Glomerular endothelial cell (primary cell): ENCODE data around the gene IGFBP4. TPM values are rescaled to one million over a fixed set of nuclear protein-coding genes. Genes with fewer than 3 reads are reported as not detected.
"Not testable (repeated sequence)": the region's sequence is repeated elsewhere in the genome, so short reads cannot be mapped to it uniquely, and the experiment has no call there.

ENCODE experiments used
- DNase-seq: peaks from one replicate; pipeline ENCODE4 v3.0.0-alpha.2; 2011; ENCODE audit warnings: low read depth, low spot score; ENCODE audit errors: extremely low read depth
- total RNA-seq: library from RNA; depleted of rRNA; stranded (reverse); fragments of >200 nt; gene quantifications from 2 replicates; pipeline ENCODE4 v1.2.3, GENCODE V29; 2015

The IGFBP4 gene
- total RNA-seq = 207 and 577 TPM in 2 replicates

DNA sequence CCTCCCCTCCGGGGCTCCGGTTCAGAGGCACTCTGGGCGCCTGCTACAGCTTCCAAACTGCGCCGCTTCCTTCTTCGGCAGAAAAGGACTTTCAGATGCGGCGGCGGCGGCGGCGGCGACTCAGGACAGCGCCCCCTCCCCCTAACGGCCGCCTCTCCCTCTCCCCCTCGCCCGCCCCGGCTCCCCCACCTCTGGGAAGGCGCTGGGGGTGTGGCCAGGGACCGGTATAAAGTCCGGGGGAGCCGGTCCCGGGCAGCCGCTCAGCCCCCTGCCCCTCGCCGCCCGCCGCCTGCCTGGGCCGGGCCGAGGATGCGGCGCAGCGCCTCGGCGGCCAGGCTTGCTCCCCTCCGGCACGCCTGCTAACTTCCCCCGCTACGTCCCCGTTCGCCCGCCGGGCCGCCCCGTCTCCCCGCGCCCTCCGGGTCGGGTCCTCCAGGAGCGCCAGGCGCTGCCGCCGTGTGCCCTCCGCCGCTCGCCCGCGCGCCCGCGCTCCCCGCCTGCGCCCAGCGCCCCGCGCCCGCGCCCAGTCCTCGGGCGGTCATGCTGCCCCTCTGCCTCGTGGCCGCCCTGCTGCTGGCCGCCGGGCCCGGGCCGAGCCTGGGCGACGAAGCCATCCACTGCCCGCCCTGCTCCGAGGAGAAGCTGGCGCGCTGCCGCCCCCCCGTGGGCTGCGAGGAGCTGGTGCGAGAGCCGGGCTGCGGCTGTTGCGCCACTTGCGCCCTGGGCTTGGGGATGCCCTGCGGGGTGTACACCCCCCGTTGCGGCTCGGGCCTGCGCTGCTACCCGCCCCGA is at the start of gene IGFBP4:
Gene IGFBP4 (plus strand): TSS at position 255 of the 792 bp plus-strand sequence. CDS start 286 bp downstream, at position 541.
- DNase-seq = no peak

DNA sequence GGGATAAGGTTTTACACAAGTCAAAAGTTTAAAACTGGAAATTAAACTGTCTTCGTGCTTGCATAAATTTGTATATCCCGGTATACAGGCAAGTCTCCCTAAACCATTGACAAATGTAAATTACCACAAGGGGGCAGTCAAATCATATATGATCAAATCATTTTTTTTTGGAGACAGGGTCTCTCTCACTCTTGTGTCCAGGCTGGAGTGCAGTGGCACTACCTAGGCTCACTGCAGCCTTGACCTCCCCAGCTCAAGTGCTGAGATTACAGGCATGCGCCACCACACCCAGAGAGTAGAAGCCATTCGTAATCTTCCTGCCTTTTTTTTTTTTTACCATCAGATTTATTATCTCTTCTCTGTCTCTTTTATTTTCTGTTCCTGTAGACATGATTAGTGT is 44.1 kb upstream of the IGFBP4 start:
- DNase-seq = no peak

DNA sequence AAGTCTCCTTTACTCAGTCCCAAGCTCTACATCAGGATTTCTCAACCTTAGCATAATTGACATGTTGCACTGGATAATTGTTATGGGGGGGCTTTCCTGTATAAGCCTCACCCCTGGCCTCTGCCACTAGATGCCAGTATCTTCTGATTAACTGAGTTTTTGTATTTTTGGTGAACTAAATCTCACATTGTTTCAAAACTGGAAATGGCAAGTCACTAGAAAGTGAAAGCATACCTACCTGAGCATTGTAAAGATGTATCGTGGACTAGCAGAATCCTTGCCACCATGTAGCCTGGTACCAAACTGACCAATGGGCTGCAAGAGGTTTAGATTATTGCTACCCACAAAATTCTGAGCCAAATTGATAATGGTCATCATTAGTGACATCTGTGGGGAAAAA is 40.6 kb upstream of the IGFBP4 start:
- DNase-seq = no peak

DNA sequence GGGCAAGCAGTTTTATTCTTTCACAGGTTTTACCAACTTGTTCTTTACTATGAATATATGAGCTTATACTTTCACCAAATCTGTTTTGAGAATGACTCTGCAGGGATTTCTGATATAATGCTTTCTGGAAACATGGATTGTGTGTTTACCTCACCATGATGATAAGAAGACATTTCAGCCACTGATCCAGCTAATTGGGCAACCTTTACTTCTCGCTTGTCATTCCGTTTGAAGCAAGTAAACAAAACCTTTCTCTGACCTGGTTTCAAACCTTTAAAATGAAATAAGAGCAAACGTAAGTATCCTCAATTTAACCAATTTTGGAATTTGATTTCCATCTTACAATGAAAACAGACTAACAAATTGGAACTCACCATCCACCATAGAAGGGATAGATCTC is 39.2 kb upstream of the IGFBP4 start:
- DNase-seq = no peak

DNA sequence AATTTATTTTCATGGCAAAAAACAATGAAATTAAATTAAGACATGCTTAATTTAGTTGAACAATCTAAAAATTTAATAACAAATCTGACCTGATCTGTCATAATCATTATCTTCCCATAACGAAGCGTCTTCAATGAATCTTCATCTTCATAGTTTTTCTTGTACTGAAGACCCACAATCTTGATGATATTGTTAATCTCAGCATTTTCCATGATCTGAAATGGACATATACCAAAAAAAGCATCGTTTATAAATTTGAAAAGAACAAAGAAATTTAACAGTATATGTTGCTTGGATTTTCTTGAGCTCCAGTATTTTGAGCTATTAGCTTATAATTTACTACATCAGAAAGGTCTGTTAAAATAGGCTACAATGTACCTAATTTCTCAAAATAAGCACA is 35.8 kb upstream of the IGFBP4 start:
- no peak for DNase-seq

DNA sequence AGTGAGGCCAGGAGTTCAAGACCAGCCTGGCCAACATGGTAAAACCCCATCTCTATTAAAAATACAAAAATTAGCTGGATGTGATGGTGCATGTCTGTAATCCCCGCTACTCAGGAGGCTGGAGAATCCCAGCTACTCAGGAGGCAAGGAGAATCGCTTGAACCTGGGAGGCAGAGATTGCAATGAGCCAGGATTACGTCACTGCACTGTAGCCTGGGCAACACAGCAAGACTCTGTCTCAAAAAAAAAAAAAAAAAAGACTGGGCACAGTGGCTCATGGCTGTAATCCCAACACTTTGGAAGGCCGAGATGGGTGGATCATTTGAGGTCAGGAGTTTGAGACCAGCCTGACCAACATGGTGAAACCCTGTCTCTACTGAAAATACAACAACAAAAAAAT is 33.7 kb upstream of the IGFBP4 start:
- not testable (repeated sequence) for DNase-seq

DNA sequence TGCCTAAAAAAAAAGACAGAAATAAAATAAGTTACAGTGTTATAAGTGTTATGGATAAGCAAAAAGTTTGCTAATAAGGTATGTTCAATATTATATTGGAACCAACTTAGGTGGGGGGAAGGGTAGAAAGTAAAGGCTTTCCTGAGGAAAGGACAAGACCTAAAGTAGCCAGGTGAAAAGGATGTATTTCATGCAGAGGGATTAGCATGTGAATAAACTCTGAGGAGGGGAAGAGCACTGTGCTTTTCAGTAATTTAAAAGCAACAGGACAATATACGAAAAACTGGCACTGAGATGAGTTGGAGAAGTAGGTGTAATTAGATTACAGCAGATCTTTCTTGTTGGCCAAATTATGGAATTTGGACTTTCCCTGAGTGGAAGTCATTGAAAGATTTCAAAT is 33.2 kb upstream of the IGFBP4 start:
- DNase-seq = no peak

DNA sequence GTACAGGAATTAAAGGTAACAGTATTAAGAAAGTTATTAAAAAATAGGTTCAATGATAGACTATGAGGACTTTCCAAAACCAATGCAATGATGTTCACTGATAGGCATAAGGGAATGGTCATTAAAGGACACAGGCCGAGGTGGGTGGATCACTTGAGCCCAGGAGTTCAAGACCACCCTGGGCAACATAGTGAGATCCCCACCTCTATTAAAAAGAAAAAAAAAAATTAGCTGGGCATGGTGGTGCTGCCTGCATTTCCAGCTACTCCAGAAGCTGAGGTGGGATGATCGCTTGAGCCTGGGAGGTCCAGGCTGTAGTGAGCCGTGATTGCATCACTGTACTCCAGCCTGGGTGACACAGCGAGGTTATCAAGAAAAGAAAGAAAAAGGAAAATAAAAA is 31.4 kb upstream of the IGFBP4 start:
- no peak for DNase-seq

DNA sequence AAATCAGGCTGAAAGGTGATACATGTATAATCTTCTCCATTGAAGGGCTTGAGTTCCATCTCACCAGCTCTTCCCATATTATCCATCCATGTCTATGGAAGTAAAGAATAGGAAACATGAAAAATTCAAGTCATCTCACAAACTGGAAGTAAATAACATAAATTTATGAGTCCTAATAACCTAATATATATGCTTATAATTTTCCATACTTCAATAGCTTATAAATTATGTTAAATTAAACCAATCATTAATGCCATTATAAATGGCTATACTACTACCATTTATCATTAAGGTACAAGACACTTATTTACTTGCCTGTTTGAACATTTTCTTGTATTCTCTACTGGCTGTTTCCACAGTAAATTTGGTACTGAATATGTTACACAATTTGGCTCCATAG is 30.4 kb upstream of the IGFBP4 start:
- DNase-seq = no peak

DNA sequence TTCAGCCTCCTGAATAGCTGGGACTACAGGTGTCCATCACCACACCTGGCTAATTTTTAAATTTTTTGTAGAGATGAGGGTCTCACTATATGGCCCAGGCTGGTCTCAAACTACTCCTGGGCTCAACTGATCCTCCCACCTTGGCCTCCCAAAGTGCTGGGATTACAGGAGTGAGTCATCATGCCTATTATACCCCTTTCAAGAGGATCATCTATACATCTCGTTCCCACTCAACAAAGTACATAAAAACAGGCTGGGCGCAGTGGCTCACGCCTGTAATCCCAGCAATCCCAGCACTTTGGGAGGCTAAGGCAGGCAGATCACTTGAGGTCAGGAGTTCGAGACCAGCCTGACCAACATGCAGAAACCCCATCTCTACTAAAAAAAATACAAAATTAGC is 28.9 kb upstream of the IGFBP4 start:
- DNase-seq = not testable (repeated sequence)

DNA sequence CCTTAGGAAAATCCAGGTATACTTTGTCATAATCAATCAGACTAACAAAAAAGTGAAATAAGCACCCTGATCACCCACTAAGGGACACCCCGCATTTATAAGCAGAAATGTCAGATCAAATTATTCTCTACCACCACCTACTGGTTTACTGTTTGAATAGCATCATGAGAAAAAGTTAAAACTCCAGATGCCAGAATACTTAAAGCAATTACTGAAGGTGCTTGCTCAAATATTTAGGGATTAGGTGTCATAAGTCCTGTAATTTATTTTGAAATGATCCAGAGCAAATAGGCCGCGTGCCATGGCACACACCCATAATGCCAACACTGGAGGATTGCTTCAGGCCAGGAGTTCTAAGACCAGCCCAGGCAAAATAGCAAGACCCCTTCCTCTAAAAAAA is 27.9 kb upstream of the IGFBP4 start:
- no peak for DNase-seq

DNA sequence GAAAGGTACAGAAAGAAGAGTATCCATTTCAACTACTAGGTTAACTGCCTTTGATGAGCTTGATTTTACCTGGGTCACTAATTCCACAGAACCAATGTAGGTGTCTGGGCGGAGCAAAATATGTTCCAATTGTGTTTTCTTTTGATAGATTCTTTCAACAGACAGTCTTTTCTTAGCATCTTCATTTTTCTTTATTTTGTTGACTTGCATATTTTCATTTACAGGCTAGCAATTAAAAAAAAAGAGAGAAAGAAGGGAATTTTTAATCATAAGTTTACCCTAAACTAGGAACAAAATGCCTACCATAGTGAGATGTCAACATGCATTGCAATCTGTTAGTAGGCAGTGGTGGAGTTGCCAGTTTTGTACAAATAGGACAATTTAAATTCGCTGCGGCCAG is 26.6 kb upstream of the IGFBP4 start:
- DNase-seq = no peak

DNA sequence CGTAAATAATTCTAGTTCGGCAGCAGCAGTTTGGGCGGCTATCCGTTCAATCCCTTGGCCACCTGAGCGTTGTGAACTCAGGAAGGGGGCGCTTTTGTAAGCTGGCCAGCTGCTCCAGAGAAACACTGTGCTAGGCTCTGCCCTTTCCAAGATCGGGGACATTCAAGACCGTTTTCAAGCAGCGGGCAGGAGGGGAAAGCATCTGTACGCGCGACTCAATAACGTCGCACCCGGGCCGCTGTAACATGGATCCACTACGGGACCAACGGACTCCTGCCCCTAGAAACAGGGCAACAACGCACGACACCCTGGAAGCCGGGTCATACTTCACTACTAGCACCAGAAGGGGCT is 26.0 kb upstream of the IGFBP4 start:
- no peak for DNase-seq

DNA sequence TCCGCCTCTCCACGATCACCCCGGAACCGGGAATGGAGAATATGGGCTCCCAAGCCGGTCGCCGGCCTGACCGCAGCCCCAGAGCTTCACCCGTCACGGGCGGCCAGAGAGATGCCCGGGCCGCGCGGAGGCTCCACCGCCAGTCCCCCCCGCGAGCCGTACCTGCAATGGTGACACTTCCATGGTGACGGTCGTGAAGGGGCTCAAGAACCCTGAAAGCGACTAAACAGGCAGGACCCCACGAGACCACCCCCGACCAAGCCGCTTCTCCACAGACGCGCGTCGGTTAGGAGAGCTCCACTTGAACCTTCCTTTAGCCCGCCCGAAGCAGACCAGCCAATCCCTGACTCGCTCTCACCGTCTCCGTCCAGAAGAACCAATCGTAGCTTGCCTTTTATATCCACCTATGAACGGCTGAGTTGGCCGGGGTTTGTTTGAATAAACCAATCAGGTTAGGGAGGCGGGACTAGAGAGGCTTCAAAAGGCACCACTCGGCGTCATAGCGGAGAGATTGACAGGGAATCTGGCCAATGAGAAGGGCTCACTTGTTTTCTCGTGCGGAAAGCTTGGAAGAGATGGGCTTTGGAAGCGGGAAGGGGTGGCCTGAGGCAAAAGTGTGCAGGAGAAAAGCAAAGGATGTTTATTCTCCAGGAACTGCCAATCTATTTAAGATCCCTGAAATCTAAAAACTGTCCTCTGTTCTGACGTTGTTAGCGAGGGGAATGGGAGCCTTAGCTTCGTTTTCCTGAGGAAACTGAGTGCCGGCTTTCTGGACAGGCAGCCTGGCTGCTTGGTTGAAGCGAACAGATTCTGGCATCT is 25.4 kb upstream of the IGFBP4 start, which contains the start of gene TOP2A:
Gene TOP2A (minus strand): TSS at position 288 of the 819 bp plus-strand sequence. CDS start 105 bp downstream, at position 183.
- peak; percentile 100 for DNase-seq

DNA sequence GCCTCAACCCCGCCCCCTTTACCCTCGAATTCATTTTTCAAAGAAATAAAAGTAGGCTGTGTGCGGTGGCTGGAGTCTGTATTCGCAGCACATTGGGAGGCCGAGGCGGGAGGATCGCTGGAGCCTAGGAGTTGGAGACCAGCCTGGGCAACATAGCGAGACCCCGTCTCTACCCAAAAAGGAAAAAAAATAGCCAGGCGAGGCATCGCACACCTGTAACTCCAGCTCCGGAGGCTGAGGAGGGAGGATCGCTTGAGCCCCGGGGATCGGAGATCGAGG is 24.9 kb upstream of the IGFBP4 start:
- no peak for DNase-seq

DNA sequence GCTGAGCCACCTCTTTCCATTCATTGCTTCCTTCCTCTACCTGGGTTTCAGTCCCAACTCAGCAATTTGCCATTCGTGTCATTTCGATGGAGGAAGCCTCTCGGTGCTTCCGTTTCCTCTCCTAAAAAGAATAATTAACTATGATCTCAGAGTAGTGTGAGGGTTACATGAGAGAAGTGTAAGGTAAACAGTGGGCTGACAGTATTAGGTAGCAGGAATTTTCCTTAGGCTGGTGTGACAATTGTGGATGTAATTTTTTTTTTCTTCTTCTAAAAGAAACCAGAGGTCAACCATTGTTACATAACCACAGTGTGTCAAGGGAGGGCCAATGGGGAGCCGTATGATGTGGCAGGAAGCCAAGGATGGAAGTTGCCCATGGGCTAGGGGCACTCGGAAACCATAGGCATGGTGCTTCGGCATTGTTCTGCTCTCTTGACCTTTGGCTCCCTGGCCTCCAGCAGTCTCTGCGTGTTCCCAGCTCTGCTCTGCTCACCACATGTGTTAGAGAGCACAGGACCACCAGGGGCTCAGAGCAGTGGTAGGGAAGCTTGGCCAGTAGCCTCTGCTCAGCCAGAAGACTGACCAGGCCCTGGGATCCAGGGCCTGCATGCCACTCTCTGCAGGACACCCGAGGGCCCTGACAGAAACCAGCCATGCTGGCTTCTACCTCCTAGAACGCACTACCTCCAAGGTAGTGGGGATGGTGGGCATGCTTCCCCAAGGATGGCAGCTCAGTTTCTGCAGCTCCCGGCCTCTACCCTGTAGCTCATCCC is 23.5 kb upstream of the IGFBP4 start:
- DNase-seq = no peak

DNA sequence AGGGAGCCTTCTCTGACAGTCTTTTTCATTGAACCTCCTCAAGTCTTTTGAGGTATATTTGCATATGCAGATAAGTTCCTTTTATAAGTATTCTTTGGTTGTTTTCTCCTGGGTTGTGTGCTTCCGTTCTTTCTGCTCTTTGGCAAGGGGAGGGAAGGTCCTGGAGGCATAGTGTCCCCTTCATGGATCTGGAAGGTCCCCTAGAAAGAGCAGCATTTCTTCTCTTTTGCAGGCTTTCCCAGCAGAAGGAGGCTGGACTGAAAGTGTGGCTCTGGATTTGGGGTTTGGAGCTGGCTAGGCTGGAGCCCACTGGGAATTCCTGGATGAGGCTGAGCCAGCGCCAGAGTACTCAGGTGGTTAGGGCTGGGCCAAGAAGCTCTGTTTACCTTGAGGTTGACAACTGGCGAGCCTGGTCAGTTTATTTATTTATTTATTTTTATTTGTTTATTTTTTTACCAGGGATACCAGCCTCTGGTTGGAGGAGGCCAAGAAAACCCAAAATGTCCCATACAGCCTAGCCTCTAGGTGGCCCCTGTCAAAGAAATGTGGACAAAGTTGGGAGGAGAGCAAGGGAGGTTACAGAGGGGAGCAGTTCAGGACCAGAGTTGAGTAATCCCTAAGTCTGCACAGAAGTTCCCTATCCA is 20.1 kb upstream of the IGFBP4 start:
- DNase-seq = no peak

DNA sequence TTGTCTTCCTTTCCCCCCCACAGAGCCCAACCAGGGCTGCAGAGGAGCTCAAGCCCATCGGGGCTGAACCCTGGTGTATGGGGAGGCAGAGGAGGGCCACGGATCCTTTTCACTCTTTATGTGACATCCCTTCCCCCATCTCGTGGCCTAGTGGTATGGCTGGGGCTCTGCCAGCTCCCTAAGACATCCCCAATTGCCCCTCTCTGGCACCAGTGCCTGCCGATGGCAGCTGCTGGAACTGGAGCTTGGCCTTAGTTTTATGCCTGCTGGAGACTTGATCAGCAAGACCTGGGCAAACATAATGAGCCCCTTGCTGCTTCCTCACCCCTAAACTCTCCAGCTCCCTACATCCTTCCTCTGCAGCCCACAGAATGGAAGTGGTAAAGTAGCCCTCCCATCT is 17.5 kb upstream of the IGFBP4 start:
- no peak for DNase-seq

DNA sequence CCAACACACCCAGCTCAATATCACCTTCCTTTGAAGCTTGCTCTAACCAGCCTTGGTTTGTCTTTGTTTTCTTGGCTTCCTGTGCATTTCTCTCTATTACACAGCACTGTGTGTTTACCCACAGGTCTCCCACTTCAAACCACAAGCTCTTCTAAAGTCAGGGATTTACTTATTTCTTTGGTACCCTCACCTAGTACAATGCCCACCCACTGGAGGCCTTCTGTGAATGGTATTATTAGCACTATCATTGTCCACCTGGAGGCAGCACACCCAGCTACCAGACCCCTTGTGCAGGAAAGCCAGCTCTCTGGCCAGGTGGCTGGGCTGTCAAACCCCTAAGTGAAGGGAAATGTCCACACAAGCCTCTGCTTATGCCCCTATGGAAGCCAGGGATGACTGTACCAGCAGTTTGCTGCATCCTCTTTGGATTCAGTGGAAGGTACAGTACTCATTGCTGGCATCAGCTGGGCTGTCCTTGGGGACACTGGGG is 16.2 kb upstream of the IGFBP4 start:
- no peak for DNase-seq

DNA sequence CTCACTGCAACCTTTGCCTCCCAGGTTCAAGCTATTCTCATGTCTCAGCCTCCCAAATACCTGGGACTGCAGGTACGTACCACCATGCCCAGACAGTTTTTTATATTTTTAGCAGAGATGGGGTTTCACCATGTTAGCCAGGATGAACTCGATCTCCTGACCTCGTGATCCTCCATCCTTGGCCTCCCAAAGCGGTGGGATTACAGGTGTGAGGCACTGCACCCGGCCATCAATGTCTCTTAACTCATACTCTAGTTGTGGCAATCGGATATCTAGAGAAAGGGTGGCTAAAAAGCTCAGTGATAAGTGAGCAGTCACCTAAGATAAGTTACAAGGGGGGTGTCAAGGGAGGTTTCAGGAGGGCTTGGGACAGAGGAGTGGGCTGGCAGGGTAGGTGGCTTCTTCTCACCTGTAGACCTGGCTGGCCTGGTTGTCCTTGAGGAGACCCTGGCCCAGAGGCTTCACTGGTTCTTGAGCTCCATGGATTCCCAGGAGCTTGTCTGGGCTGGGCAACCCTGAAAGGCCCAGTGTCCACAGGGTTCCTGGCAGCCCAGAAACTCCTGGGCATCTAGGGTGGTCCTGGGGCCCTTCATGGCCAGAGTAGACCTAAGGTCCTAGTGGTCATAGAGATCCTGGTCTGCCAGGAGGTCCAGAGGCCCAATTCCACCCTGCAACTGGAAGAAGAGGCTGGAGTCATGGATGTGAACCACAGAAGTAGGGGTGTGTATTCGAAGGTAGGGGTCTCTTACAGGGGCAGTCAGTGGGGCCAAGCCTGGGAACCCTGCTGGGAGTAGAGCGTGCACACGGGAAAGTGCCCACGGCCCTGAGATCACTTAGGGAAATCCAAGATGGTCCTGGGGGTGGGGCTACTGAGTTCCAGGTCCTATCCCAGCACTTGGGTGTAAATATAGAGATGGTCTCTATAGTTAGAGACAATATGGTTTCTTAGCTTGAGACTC is 12.7 kb upstream of the IGFBP4 start:
- no peak for DNase-seq
